ENCODE data around the gene MGAT4A. TPM values are rescaled to one million over a fixed set of nuclear protein-coding genes. Genes with fewer than 3 reads are reported as not detected.

Gene MGAT4A
- total RNA-seq, 1 experiment from 2014 or later = 23.0 TPM

GRCh38 chr2:98692090-98693054, 38.6 kb downstream of the MGAT4A start:
- Mint-ChIP-seq H3K9me3 (ENCODE audit: low read depth, unreplicated experiment) (no peaks in the 10 kb centered on the region), H3K27ac (ENCODE audit: unreplicated experiment) (no peak overlapping the region), H3K27me3 (ENCODE audit: unreplicated experiment) (no peaks in the 10 kb centered on the region), H3K36me3 (ENCODE audit: insufficient read depth, unreplicated experiment) (no peaks in the 10 kb centered on the region), H3K4me1 (ENCODE audit: low read depth, unreplicated experiment) (peaks cover 8% of the 10 kb centered on the region), H3K4me3 (ENCODE audit: low read depth, unreplicated experiment) (no peak overlapping the region)
- TF ChIP-seq CTCF (IDR thresholded peaks at IDR 0.05; ENCODE audit: unreplicated experiment) = no peak
- BruUV-seq (replicated peaks) = no TSS peak
- CTCF ChIA-PET = interaction anchor here (0.6 kb wide), 2 partner anchors 85 to 334 kb away, joined by 3 read pairs; no protein-coding TSS in a partner anchor
- intact Hi-C loops (cut with micrococcal nuclease; ENCODE audit: unreplicated experiment) = no loop called here
- no peak for DNase-seq

- Mint-ChIP-seq H3K36me3 (ENCODE audit: insufficient read depth, unreplicated experiment) (no peaks in the 10 kb centered on the region), H3K9me3 (ENCODE audit: low read depth, unreplicated experiment) (no peaks in the 10 kb centered on the region), H3K4me3 (ENCODE audit: low read depth, unreplicated experiment) (no peak overlapping the region), H3K27me3 (ENCODE audit: unreplicated experiment) (no peaks in the 10 kb centered on the region), H3K27ac (ENCODE audit: unreplicated experiment) (no peak overlapping the region), H3K4me1 (ENCODE audit: low read depth, unreplicated experiment) (peaks cover 8% of the 10 kb centered on the region)
- CTCF ChIA-PET = no interaction called here
- BruUV-seq (replicated peaks) = no TSS peak
- intact Hi-C loops (cut with micrococcal nuclease; ENCODE audit: unreplicated experiment) = no loop called here
- TF ChIP-seq CTCF (IDR thresholded peaks at IDR 0.05; ENCODE audit: unreplicated experiment) = no peak
- no peak for DNase-seq
Measured at GRCh38 chr2:98691303-98691702, 39.6 kb downstream of the MGAT4A start.

- no peaks in the 10 kb centered on the region for H3K36me3 Mint-ChIP-seq (ENCODE audit: insufficient read depth, unreplicated experiment)
- H3K4me3 Mint-ChIP-seq (ENCODE audit: low read depth, unreplicated experiment) = no peak overlapping the region
- H3K27me3 Mint-ChIP-seq (ENCODE audit: unreplicated experiment) = no peaks in the 10 kb centered on the region
- CTCF ChIA-PET = interaction anchor here (0.7 kb wide), 1 partner anchor 121 kb away, joined by 3 read pairs; no protein-coding TSS in a partner anchor
- no peak for DNase-seq
- no peak for TF ChIP-seq CTCF (IDR thresholded peaks at IDR 0.05; ENCODE audit: unreplicated experiment)
- intact Hi-C loops (cut with micrococcal nuclease; ENCODE audit: unreplicated experiment) = no loop called here
- H3K9me3 Mint-ChIP-seq (ENCODE audit: low read depth, unreplicated experiment) = no peaks in the 10 kb centered on the region
- H3K4me1 Mint-ChIP-seq (ENCODE audit: low read depth, unreplicated experiment) = peaks cover 8% of the 10 kb centered on the region
- no peak overlapping the region for H3K27ac Mint-ChIP-seq (ENCODE audit: unreplicated experiment)
- no TSS peak for BruUV-seq (replicated peaks)
Measured at GRCh38 chr2:98685930-98686887, 44.7 kb downstream of the MGAT4A start.

- Mint-ChIP-seq H3K4me3 (ENCODE audit: low read depth, unreplicated experiment) (no peak overlapping the region), H3K27ac (ENCODE audit: unreplicated experiment) (no peak overlapping the region), H3K4me1 (ENCODE audit: low read depth, unreplicated experiment) (no peaks in the 10 kb centered on the region), H3K9me3 (ENCODE audit: low read depth, unreplicated experiment) (no peaks in the 10 kb centered on the region), H3K27me3 (ENCODE audit: unreplicated experiment) (no peaks in the 10 kb centered on the region), H3K36me3 (ENCODE audit: insufficient read depth, unreplicated experiment) (no peaks in the 10 kb centered on the region)
- CTCF ChIA-PET = no interaction called here
- no peak for TF ChIP-seq CTCF (IDR thresholded peaks at IDR 0.05; ENCODE audit: unreplicated experiment)
- DNase-seq = no peak
- intact Hi-C loops (cut with micrococcal nuclease; ENCODE audit: unreplicated experiment) = no loop called here
- no TSS peak for BruUV-seq (replicated peaks)
Measured at GRCh38 chr2:98683728-98684127, 47.2 kb downstream of the MGAT4A start.

All from Calu3 (cell line).